WTC11 (cell line): ENCODE data around the gene ALPI.

Experiments
- JUN ChIP-seq: sonication (generic); formaldehyde crosslinking; IDR thresholded peaks from 2 replicates; pipeline ENCODE4 v1.8.0; 2023; ENCODE audit warnings: mild to moderate bottlenecking, missing genetic modification reagents
- RELA ChIP-seq: sonication (generic); formaldehyde crosslinking; IDR thresholded peaks from 2 replicates; pipeline ENCODE4 v1.8.1; 2022; ENCODE audit warnings: missing genetic modification reagents, mild to moderate bottlenecking, borderline replicate concordance

DNA sequence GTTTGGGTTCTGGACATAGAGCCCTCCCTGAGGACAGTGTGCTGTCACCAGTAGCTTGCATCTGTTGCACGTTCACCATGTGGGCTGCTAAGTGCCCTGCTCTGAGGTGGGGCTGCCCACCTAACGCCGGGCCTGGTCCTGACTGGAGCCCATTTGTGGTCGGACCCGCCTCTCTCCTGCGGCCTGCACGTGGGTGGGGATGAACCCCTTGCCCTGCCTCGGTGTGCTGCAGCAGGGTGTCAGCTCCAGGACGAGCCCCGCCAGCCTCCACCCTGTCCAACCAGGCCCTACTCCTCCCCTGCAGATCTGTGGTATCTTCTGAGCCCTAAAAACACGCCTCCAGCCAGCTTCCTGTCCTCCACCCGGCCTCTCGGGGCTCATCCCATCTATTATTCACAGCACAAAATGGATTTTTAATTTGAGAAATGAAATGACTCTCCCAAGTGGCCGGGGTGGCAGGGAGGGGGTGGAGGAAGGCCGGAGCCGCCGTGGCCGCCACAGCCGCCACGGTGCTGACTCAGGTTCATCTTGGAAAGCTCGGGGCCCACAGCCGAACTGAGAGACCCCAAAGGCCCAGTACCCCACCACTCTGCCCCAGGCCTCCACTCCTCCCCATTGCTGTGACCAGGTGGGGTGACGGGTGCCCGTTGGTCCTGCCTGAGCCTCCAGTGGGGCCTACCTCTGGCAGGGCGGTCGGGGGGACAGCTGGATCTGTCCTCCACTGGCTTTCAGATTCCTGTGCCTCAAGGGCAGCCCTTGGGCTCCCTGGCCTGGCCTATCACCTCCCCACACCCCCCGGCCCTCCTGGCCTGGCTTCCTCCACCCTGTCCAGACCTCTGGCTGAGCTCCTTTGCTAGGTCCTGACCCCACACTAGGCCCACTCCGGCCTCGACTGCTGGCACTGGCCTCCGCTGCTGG is 34.5 kb downstream of the ALPI start:
- TF ChIP-seq RELA = no peak
- no peak for TF ChIP-seq JUN (CRISPR knock-in tag)
